ENCODE measurements around the gene CLASRP.

Gene CLASRP

GRCh38 chr19:45032421-45032820 lies 6.4 kb upstream of the CLASRP start:
- no peaks in the 10 kb centered on the region for H3K4me1 ChIP-seq (ENCODE audit: insufficient read depth, poor library complexity, severe bottlenecking)
- H3K9me3 ChIP-seq (ENCODE audit: severe bottlenecking): no peaks in the 10 kb centered on the region
- H3K36me3 ChIP-seq (ENCODE audit: low read depth): peaks cover 4% of the 10 kb centered on the region
- no peak overlapping the region for H3K4me3 ChIP-seq (ENCODE audit: severe bottlenecking)
- no peak for TF ChIP-seq CTCF (IDR thresholded peaks at IDR 0.05; ENCODE audit: poor library complexity, severe bottlenecking)
- no peaks in the 10 kb centered on the region for H3K27me3 ChIP-seq (ENCODE audit: insufficient read depth, poor library complexity, severe bottlenecking)
- DNase-seq (ENCODE audit: low spot score) (no peak), ATAC-seq (ENCODE audit: low read depth) (no peak)
- no peak overlapping the region for H3K27ac ChIP-seq (ENCODE audit: poor library complexity, severe bottlenecking)

GRCh38 chr19:45035755-45036154 lies 3.1 kb upstream of the CLASRP start:
- H3K4me3 ChIP-seq (ENCODE audit: severe bottlenecking): no peak overlapping the region
- no peaks in the 10 kb centered on the region for H3K4me1 ChIP-seq (ENCODE audit: insufficient read depth, poor library complexity, severe bottlenecking)
- no peak for TF ChIP-seq CTCF (IDR thresholded peaks at IDR 0.05; ENCODE audit: poor library complexity, severe bottlenecking)
- H3K9me3 ChIP-seq (ENCODE audit: severe bottlenecking): no peaks in the 10 kb centered on the region
- peaks cover 12% of the 10 kb centered on the region for H3K36me3 ChIP-seq (ENCODE audit: low read depth)
- ATAC-seq (ENCODE audit: low read depth): no peak
- H3K27ac ChIP-seq (ENCODE audit: poor library complexity, severe bottlenecking): no peak overlapping the region
- no peak for DNase-seq (ENCODE audit: low spot score)
- H3K27me3 ChIP-seq (ENCODE audit: insufficient read depth, poor library complexity, severe bottlenecking): no peaks in the 10 kb centered on the region

- no peak overlapping the region for H3K4me3 ChIP-seq (ENCODE audit: severe bottlenecking)
- no peak for ATAC-seq (ENCODE audit: low read depth)
- H3K36me3 ChIP-seq (ENCODE audit: low read depth): peaks cover 30% of the 10 kb centered on the region
- no peaks in the 10 kb centered on the region for H3K4me1 ChIP-seq (ENCODE audit: insufficient read depth, poor library complexity, severe bottlenecking)
- H3K27ac ChIP-seq (ENCODE audit: poor library complexity, severe bottlenecking): no peak overlapping the region
- TF ChIP-seq CTCF (IDR thresholded peaks at IDR 0.05; ENCODE audit: poor library complexity, severe bottlenecking): no peak
- no peak for DNase-seq (ENCODE audit: low spot score)
- no peaks in the 10 kb centered on the region for H3K27me3 ChIP-seq (ENCODE audit: insufficient read depth, poor library complexity, severe bottlenecking)
- no peaks in the 10 kb centered on the region for H3K9me3 ChIP-seq (ENCODE audit: severe bottlenecking)
These were observed 1.3 kb upstream of the CLASRP start for GRCh38 chr19:45037393-45038169.

- no peak overlapping the region for H3K27ac ChIP-seq (ENCODE audit: poor library complexity, severe bottlenecking)
- TF ChIP-seq CTCF (IDR thresholded peaks at IDR 0.05; ENCODE audit: poor library complexity, severe bottlenecking): no peak
- H3K27me3 ChIP-seq (ENCODE audit: insufficient read depth, poor library complexity, severe bottlenecking): no peaks in the 10 kb centered on the region
- ATAC-seq (ENCODE audit: low read depth) (no peak), DNase-seq (ENCODE audit: low spot score) (no peak)
- no peaks in the 10 kb centered on the region for H3K9me3 ChIP-seq (ENCODE audit: severe bottlenecking)
- no peak overlapping the region for H3K4me3 ChIP-seq (ENCODE audit: severe bottlenecking)
- H3K4me1 ChIP-seq (ENCODE audit: insufficient read depth, poor library complexity, severe bottlenecking): no peaks in the 10 kb centered on the region
- H3K36me3 ChIP-seq (ENCODE audit: low read depth): peaks cover 55% of the 10 kb centered on the region
These were observed 1.4 kb downstream of the CLASRP start for GRCh38 chr19:45040059-45040771.

GRCh38 chr19:45041125-45041524 lies 2.3 kb downstream of the CLASRP start:
- DNase-seq (ENCODE audit: low spot score): no peak
- no peak for ATAC-seq (ENCODE audit: low read depth)
- no peaks in the 10 kb centered on the region for H3K9me3 ChIP-seq (ENCODE audit: severe bottlenecking)
- H3K36me3 ChIP-seq (ENCODE audit: low read depth): peaks cover 64% of the 10 kb centered on the region
- no peaks in the 10 kb centered on the region for H3K27me3 ChIP-seq (ENCODE audit: insufficient read depth, poor library complexity, severe bottlenecking)
- TF ChIP-seq CTCF (IDR thresholded peaks at IDR 0.05; ENCODE audit: poor library complexity, severe bottlenecking): no peak
- no peak overlapping the region for H3K4me3 ChIP-seq (ENCODE audit: severe bottlenecking)
- H3K4me1 ChIP-seq (ENCODE audit: insufficient read depth, poor library complexity, severe bottlenecking): no peaks in the 10 kb centered on the region
- no peak overlapping the region for H3K27ac ChIP-seq (ENCODE audit: poor library complexity, severe bottlenecking)
